HG02588 (cell line): ENCODE measurements around the gene SRMS.

Source experiments
- ATAC-seq: cut with Tn5 transposase; IDR thresholded peaks from one replicate; pipeline ENCODE4 v1.9.1; 2021; ENCODE audit warnings: mild to moderate bottlenecking, moderate library complexity; ENCODE audit not compliant: unreplicated experiment

Gene SRMS

GRCh38 chr20:63492518-63492917 is 55.0 kb downstream of the SRMS start:
- no peak for ATAC-seq

- no peak for ATAC-seq
These were observed 55.8 kb downstream of the SRMS start for GRCh38 chr20:63491635-63492230.

GRCh38 chr20:63491078-63491477 is 56.5 kb downstream of the SRMS start:
- ATAC-seq: no peak
